ENCODE data around the gene TTBK2. TPM values are rescaled to one million over a fixed set of nuclear protein-coding genes. Genes with fewer than 3 reads are reported as not detected.

The TTBK2 gene
- total and polyA plus RNA-seq, 10 of the 15 experiments (the other 5 are each of a cell fraction or from before 2014, with no cell fraction given): 0.66 to 9.1 (median 3.7) TPM

DNA sequence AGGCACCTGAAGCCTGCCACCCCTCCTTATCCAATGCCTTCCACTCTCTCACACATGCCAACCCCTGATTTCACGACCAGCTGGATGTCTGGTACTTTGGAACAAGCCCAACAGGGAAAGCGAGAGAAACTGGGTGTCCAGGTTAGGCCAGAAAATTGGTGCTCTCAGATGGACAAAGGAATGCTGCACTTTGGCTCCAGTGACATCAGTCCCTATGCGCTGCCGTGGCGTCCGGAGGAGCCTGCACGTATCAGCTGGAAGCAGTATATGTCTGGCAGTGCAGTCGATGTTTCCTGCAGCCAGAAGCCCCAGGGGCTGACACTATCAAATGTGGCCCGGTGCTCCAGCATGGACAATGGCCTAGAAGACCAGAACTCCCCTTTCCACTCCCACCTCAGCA, 228.8 kb downstream of the TTBK2 start:
- Histone ChIP-seq H4K20me1 (ENCODE audit: control insufficient read depth, insufficient read depth) (no peaks in the 10 kb centered on the region), H2AFZ (ENCODE audit: control insufficient read depth, low read depth, low read length) (no peak overlapping the region), H3K4me3 (no peak overlapping the region), H3K9ac (ENCODE audit: control insufficient read depth, insufficient read depth, low read length) (no peak overlapping the region), H3K27ac (ENCODE audit: control insufficient read depth, insufficient read depth) (no peak overlapping the region), H3K27me3 (replicated peaks in 1 of 2; ENCODE audit: control insufficient read depth in 2 of 2, insufficient read depth in 2 of 2, low read length in 1 of 2) (no peaks in the 10 kb centered on the region), H3K79me2 (ENCODE audit: control insufficient read depth, insufficient read depth, low read length) (no peaks in the 10 kb centered on the region), H3K9me3 (replicated peaks; ENCODE audit: control insufficient read depth, insufficient read depth, low read length) (no peaks in the 10 kb centered on the region), H3K4me1 (ENCODE audit: control insufficient read depth, insufficient read depth, low read length) (no peaks in the 10 kb centered on the region), H3K36me3 (ENCODE audit: control insufficient read depth in 2 of 2, insufficient read depth in 2 of 2, low read length in 1 of 2) (no peaks in the 10 kb centered on the region; a peak in 2 of 4 replicates), H3K4me2 (ENCODE audit: control insufficient read depth, insufficient read depth) (no peak overlapping the region)
- no TSS peak for BruUV-seq (replicated peaks)
- intact Hi-C loops (cut with micrococcal nuclease; ENCODE audit: unreplicated experiment) (no loop called here), in situ Hi-C loops (cut with MboI) (no loop called here)
- ChIA-PET SMC1A (ENCODE audit: uncharacterized antibody, unreplicated experiment) (no interaction called here), POLR2A (no interaction called here), CTCF (no interaction called here), RAD21 (ENCODE audit: unreplicated experiment) (no interaction called here)
- FAIRE-seq: no peak
- TF ChIP-seq NR2C1 (IDR thresholded peaks at IDR 0.05) (no peak), ZSCAN29 (IDR thresholded peaks at IDR 0.05) (no peak), RAD21 (IDR thresholded peaks at IDR 0.05; ENCODE audit: insufficient read depth, low read depth, low read length) (no peak), RUNX3 (IDR thresholded peaks at IDR 0.05; ENCODE audit: low read length) (no peak), KDM1A (IDR thresholded peaks at IDR 0.05; ENCODE audit: borderline replicate concordance) (no peak), TARDBP (IDR thresholded peaks at IDR 0.05; ENCODE audit: borderline replicate concordance) (no peak), ESRRA (IDR thresholded peaks at IDR 0.05; ENCODE audit: low read length) (no peak), HSF1 (IDR thresholded peaks at IDR 0.05; ENCODE audit: low read depth, low read length) (no peak), BACH1 (IDR thresholded peaks at IDR 0.05; ENCODE audit: borderline replicate concordance) (no peak), CREM (IDR thresholded peaks at IDR 0.05; ENCODE audit: low read depth) (no peak), SREBF1 (IDR thresholded peaks at IDR 0.05; ENCODE audit: low read length) (no peak), IKZF1 (conservative IDR thresholded peaks at IDR 0.05) (no peak), NBN (IDR thresholded peaks at IDR 0.05) (no peak), NR2C2 (IDR thresholded peaks at IDR 0.05; ENCODE audit: borderline replicate concordance, control insufficient read depth, insufficient read length, low read depth) (no peak), SMAD5 (IDR thresholded peaks at IDR 0.05; ENCODE audit: low read depth) (no peak)
- TF ChIP-seq, protein P1, sequence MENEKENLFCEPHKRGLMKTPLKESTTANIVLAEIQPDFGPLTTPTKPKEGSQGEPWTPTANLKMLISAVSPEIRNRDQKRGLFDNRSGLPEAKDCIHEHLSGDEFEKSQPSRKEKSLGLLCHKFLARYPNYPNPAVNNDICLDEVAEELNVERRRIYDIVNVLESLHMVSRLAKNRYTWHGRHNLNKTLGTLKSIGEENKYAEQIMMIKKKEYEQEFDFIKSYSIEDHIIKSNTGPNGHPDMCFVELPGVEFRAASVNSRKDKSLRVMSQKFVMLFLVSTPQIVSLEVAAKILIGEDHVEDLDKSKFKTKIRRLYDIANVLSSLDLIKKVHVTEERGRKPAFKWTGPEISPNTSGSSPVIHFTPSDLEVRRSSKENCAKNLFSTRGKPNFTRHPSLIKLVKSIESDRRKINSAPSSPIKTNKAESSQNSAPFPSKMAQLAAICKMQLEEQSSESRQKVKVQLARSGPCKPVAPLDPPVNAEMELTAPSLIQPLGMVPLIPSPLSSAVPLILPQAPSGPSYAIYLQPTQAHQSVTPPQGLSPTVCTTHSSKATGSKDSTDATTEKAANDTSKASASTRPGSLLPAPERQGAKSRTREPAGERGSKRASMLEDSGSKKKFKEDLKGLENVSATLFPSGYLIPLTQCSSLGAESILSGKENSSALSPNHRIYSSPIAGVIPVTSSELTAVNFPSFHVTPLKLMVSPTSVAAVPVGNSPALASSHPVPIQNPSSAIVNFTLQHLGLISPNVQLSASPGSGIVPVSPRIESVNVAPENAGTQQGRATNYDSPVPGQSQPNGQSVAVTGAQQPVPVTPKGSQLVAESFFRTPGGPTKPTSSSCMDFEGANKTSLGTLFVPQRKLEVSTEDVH (IDR thresholded peaks at IDR 0.05; ENCODE audit: low read depth, partially characterized antibody): no peak
- no peak for DNase-seq (ENCODE audit: low read depth, low spot score)
- 82% methylated on average over 9 of the region's 9 CpGs for WGBS (ENCODE audit: insufficient coverage, insufficient replicate concordance, low lambda C conversion rate, missing lambda C conversion rate)
- no peak for ATAC-seq
